Peyer's patch (tissue), 4 donors: ENCODE results near the gene U2AF1L4.

ENCODE experiments used
- POLR2A ChIP-seq, 2 donors: fragments of 450-650 bp; IDR thresholded peaks; one replicate each; pipeline ENCODE4 v1.5.1; 2017; ENCODE audit warnings: antibody characterized with exemption in 2 of 2, mild to moderate bottlenecking in 2 of 2, moderate library complexity in 2 of 2
- TF ChIP-seq, protein P1 (sequence below), 6 experiments: fragments of 450-650 bp in 4 of 6; fragments of 200-600 bp in 2 of 6; sonication (generic) in 1 of 6; IDR thresholded peaks; one replicate each; pipeline ENCODE4 v1.5.1; 2017 to 2019; ENCODE audit warnings: antibody characterized with exemption in 6 of 6, mild to moderate bottlenecking in 3 of 6, moderate library complexity in 1 of 6

DNA sequence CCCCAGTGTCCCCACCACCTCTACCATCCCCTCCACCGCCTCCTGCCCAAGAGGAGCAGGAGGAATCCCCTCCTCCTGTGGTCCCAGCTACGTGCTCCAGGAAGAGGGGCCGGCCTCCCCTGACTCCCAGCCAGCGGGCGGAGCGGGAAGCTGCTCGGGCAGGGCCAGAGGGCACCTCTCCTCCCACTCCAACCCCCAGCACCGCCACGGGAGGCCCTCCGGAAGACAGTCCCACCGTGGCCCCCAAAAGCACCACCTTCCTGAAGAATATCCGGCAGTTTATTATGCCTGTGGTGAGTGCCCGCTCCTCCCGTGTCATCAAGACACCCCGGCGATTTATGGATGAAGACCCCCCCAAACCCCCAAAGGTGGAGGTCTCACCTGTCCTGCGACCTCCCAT lies 24.6 kb downstream of the U2AF1L4 start:
- TF ChIP-seq, protein P1, sequence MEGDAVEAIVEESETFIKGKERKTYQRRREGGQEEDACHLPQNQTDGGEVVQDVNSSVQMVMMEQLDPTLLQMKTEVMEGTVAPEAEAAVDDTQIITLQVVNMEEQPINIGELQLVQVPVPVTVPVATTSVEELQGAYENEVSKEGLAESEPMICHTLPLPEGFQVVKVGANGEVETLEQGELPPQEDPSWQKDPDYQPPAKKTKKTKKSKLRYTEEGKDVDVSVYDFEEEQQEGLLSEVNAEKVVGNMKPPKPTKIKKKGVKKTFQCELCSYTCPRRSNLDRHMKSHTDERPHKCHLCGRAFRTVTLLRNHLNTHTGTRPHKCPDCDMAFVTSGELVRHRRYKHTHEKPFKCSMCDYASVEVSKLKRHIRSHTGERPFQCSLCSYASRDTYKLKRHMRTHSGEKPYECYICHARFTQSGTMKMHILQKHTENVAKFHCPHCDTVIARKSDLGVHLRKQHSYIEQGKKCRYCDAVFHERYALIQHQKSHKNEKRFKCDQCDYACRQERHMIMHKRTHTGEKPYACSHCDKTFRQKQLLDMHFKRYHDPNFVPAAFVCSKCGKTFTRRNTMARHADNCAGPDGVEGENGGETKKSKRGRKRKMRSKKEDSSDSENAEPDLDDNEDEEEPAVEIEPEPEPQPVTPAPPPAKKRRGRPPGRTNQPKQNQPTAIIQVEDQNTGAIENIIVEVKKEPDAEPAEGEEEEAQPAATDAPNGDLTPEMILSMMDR (IDR thresholded peaks at IDR 0.05) = no peak
- no peak for TF ChIP-seq POLR2A (IDR thresholded peaks at IDR 0.05)
